ENCODE results near the gene FLYWCH2. TPM values are rescaled to one million over a fixed set of nuclear protein-coding genes. Genes with fewer than 3 reads are reported as not detected.

The FLYWCH2 gene
- total and polyA plus RNA-seq, 2 of the 13 experiments (the other 11 are each of a cell fraction or from before 2014, with no cell fraction given) = 16.9 to 19.8 TPM

DNA sequence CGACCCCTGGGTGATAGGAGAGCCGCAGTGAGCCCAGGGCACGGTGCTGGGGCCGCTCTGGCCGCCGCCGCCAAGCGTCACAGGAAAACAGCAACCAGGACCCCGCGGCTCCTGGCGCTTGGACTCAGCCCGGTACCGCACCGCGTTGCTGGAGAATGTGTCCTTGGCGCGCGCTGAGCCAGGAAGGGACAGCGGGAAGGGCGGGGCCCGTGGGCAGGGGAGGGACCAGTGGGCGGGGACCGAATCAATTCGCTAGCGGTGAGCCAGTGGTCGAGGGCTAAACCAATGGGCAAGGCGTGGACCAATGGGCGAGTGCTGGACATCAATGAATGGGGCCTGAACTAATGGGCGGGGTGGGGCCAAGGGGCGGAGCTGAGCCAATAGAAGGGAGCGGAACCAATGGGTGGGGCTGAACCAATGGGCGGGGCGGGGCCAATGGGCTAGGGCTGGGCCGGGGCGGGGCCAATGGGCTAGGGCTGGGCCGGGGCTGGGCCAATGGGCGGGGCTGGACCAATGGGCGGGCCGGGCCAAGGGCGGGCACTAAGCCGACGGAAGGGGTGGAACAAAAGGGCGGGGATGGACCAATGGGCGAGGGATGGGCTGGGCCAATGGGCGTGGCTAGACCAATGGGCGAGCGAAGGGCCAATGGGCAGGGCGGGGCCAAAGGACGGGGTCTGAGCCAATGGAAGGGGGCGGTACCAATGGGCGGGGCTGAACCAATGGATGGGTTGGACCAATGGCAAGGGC lies 22.4 kb downstream of the FLYWCH2 start (continued):
- TF ChIP-seq, protein P1, sequence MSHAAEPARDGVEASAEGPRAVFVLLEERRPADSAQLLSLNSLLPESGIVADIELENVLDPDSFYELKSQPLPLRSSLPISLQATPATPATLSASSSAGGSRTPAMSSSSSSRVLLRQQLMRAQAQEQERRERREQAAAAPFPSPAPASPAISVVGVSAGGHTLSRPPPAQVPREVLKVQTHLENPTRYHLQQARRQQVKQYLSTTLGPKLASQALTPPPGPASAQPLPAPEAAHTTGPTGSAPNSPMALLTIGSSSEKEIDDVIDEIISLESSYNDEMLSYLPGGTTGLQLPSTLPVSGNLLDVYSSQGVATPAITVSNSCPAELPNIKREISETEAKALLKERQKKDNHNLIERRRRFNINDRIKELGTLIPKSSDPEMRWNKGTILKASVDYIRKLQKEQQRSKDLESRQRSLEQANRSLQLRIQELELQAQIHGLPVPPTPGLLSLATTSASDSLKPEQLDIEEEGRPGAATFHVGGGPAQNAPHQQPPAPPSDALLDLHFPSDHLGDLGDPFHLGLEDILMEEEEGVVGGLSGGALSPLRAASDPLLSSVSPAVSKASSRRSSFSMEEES (CRISPR knock-in tag; IDR thresholded peaks at IDR 0.05) = peak; percentile 55; the same call in 1 of the 2 replicates
- peak; percentile 32; the same call in 1 of the 2 replicates for TF ChIP-seq SMAD3 (CRISPR knock-in tag; IDR thresholded peaks at IDR 0.05)
- TF ChIP-seq GATA4 (IDR thresholded peaks at IDR 0.05; ENCODE audit: borderline replicate concordance, low read depth) = peak; percentile 92
- no peak for TF ChIP-seq TOPORS (CRISPR knock-in tag; IDR thresholded peaks at IDR 0.05)
- peak; percentile 63; the same call in 1 of the 2 replicates for TF ChIP-seq PITX1 (CRISPR knock-in tag; IDR thresholded peaks at IDR 0.05)
- TF ChIP-seq RAD51 (IDR thresholded peaks at IDR 0.05; ENCODE audit: borderline replicate concordance) = no peak
- 0 out of 2 replicates have a peak, but pooled peaks have one; percentile 51 for TF ChIP-seq ZNF513 (CRISPR knock-in tag; conservative IDR thresholded peaks at IDR 0.05)
- no peak for TF ChIP-seq ZHX2 (IDR thresholded peaks at IDR 0.05; ENCODE audit: low read depth)
- TF ChIP-seq ZHX2 (CRISPR knock-in tag; IDR thresholded peaks at IDR 0.05; ENCODE audit: borderline replicate concordance) = 0 out of 2 replicates have a peak, but pooled peaks have one; percentile 62
- TF ChIP-seq CTCF (CRISPR knock-in tag; IDR thresholded peaks at IDR 0.05) = no peak
- 0 out of 2 replicates have a peak, but pooled peaks have one; percentile 14 for TF ChIP-seq MTA1 (CRISPR knock-in tag; IDR thresholded peaks at IDR 0.05; ENCODE audit: borderline replicate concordance)
- TF ChIP-seq REST (IDR thresholded peaks at IDR 0.05; ENCODE audit: borderline replicate concordance in 1 of 2, low read depth in 1 of 2, low read length in 2 of 2) = peak in 1 of 2 experiments; percentile 79; a peak in 2 of 4 replicates
- peak; percentile 61; the same call in 1 of the 2 replicates for TF ChIP-seq SIN3B (IDR thresholded peaks at IDR 0.05; ENCODE audit: low read length)

Data from HepG2 (cell line).